HG02610 (cell line): ENCODE results near the gene TMEM238.
"Not testable (repeated sequence)": the region's sequence is repeated elsewhere in the genome, so short reads cannot be mapped to it uniquely, and the experiment has no call there.

Source experiments
- ATAC-seq: cut with Tn5 transposase; IDR thresholded peaks from one replicate; pipeline ENCODE4 v1.9.1; 2021; ENCODE audit warnings: mild to moderate bottlenecking, moderate library complexity; ENCODE audit not compliant: unreplicated experiment

Gene TMEM238, protein sequence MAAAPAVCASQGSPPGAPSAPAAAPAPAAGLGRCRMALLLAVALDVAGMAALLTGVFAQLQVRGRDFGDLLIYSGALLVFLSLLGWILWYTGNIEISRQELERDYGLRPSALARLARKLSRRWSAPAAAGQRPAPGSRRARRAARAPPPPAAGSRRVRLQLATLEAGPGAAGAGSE

DNA sequence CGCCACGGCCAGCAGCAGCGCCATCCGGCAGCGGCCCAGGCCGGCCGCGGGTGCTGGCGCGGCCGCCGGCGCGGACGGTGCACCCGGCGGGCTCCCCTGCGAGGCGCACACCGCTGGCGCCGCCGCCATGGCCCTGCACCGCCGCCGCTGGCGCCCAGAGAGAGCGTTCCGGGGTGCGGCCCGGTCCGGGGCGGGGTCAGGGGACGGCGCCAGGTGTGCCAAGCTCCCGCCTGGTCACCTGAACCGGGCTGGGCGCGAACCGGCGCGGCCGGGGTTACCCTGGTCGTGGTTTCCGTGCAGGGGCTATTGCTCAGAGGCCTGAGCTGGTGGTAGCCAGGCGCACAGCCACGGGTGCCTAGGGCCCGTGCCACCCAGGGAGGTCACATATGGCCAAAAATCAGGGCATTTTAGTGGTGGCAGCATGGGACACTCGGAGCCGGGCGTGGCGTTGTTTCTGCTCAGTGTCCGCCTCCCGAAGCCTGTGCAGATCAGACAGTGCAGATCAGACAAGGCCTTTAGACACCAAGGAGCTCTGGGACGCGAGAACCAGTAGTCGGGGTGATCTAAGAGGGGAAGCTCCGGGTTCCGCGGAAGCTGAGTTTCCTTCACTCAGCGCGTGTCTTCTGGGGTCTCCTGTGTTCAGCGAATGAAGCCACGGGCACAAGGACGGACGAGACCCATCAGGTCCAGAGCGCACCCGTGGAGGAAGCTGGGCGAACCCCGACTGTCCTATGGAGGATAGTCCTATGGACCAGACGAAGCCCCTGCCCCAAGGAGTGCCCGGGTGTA lies at the start of gene TMEM238:
TMEM238 (minus strand) TSS at position 162 of the 789 bp plus-strand sequence; CDS start at position 129, 33 bp downstream.
- ATAC-seq: no peak

DNA sequence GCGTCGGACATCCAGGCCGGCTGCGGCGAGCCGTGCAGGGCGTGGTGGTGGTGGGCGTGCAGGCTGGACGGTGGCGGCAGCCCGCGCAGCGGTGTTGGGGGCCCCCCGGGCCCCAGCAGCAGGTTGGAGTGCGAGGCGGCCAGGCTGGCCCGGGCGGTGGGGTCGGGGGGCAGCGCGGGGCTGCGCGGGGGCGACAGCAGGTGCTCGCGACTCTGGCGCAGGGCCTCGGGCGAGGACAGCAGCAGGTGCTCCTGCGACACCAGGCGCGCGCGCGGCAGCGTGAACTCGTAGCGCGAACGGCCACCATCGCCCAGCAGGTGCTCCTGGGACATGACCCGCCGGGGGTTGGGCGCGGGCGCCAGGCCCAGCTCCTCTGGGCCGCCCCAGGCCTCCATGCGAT lies 49.2 kb upstream of the TMEM238 start:
- ATAC-seq: no peak

DNA sequence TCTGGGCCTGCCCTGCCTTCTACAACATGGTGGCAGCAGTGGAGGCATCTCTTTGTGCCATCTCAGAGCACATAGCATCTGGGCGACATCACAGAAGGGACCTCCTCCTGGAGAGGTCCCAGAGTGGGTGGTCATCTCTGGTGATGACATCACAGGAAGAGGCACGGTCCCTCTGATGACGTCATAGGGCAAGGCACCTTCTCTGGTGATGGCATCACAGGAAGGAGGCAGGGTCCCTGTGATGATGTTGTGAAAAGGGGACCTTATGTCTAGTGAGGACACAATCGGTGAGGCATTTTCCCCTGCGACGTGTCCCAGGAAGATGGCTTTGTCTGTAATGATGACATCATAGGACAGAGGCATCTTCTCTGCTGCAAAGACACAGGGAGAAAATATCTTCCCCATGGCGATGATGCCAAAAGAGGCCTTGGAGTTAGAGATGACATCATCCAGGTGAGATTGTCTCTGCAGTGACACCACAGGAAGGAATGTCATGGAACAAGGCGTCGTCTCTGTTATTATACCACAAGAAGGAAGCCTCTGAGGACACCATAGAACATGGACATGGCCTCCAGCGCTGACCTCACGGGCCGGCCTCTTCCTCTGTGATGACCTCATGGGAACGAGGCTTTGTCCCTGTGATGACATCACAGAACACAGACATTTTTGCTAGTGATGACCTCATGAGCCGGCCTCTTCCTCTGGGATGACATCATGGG lies 48.3 kb upstream of the TMEM238 start:
- no peak for ATAC-seq

DNA sequence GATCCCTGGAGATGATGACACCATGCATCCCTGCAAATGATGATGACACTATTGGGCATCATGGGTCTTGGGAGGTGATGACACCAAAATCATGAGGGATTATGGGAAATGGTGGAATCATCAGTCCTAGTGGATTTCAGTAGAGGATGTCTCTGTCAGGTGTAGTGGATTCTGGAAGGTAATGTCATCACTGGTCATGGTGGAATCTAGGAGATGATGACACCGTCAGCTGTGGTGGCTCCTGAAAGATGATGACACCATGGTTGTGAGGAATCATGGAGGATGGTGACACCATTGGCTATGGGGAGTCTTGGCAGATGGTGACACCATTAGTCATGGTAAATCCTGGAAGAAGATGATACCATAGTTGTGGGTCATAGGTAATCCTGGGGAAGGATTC lies 47.1 kb upstream of the TMEM238 start:
- ATAC-seq: no peak

DNA sequence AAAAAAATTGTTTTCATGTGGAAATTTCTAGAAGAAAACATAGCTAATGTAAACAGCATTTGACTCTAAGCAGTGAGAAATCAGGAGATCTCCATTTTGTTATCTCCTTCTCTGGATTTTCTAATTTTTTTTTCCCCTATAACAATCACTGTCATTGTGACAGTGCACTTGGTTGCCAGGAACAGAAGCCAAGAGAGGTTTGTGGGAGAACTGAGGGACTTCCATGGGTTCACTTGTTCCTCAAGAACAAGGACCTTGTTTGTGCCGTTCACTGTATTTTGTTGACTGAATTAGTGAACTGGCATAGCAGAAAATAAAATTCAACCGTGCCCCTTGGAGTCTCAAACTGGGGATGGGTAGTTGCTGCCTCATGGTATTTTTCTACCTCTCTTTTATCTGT lies 42.0 kb upstream of the TMEM238 start:
- ATAC-seq: no peak

DNA sequence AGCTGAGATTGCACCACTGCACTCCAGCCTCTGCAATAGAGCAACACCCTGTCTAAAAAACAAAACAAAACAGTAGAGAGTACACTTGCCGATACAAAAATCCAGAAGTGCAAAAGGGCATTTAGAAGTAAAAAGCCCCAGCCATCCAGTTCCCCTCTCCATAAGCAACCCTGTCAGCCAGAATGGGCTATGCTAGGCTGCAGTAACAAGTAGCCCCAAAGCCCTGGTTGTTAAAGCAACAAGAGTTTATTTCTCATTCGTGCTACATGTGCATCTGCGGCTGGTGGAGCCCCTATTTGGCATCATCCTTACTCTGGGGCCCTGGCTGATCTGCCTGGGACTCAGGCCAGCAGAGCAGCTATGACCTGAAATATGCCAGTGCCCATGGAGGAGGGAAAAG lies 40.4 kb upstream of the TMEM238 start:
- ATAC-seq: no peak

DNA sequence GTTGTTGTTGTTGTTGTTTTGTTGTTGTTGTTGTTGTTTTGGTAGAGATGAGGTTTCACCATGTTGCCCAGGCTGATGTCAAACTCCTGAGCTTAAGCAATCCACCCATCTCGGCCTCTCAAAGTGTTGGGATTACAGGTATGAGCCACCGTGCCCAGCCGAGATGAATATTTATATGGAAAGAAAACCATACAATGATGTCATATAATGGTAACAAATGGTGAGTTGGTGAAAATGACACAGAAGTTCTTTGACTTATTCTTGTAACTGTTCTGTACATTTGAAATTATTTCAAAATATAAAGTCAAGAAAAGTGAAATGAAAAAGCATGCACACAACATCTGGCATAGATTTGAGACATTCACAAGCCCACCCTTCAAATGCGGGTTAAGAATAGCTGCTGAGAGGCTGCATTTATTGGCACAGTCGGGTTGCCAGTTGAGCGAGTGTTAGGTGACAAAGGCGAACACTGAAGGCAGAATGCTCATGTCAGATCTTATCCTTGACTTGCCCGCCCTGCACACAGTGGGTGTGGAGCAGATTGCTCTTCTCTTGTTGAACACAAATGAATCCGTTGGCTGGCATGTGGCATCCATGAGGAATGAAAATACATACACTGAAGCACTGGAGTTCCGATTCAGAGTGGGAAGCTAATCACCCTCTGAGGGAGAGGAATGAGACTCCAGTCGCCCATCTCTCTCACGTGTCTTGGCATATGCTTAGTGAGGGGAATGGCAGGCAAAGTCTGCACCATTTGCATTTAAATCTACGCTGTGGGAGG lies 39.3 kb upstream of the TMEM238 start:
- ATAC-seq: no peak

DNA sequence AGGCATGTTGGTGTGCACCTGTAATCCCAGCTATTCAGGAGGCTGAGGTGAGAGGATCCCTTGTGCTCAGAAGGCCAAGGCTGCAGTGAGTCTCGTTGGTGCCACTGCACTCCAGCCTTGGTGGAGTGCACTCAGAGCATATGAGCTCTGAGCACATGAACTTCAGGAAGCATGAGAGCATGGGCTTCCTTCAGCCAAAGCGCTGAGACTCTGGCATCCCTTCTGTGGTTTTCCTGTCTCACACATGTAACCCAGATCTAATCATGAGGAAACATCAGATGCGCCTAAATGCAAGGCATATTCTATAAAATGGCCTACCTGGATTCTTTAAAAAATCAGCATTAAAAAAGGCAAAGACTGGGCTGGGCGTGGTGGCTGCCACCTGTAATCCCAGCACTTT lies 37.2 kb upstream of the TMEM238 start:
- not testable (repeated sequence) for ATAC-seq

DNA sequence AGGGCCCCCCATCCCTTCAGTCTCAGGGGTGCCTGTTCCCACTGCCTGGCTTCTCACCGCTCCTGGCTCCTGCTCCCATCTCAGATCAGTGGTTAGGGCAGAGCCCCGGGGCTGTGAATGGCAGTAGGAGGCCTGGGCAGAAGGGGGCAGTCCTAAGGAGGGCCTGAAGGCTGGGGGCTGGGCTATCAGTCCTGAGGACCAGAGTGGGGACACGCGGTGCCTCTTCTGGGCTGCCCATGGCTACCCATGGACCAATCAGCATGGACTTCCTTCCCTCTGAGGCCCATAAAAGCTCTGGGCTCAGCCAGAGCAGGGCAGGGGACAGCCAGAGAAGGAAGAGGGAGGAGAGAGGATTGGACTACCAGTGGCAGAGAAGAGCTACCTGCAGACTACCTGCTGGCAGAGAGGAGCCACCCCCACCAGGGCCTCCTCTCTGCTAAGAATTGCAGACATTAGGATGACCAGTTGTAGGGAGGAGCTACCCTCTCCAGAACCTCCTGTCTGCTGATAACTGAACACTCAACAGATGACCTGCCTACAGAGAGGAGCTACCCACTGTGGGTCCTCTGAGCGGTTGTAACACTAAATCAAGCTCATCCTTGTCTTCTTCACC lies 35.6 kb upstream of the TMEM238 start:
- ATAC-seq: no peak

DNA sequence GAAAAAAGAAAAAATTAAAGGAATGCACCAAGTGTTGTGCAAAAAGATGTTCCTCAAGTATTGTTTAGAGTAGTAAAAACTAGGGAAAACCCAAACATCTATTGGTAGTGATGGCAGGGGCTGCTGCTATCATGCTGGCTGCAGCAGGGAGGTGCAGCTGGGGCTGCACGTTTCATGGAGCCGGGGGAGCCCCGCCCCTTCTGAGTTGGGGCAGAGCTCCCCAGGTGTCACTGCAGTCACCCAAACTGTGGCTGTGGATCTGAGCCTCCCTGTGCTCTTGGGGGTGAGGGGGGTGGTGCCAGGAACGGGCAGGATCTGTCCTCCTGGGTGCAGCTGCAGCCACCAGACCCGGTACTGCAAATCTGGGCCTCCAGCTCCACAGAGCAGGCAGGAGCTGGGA lies 35.0 kb upstream of the TMEM238 start:
- no peak for ATAC-seq

DNA sequence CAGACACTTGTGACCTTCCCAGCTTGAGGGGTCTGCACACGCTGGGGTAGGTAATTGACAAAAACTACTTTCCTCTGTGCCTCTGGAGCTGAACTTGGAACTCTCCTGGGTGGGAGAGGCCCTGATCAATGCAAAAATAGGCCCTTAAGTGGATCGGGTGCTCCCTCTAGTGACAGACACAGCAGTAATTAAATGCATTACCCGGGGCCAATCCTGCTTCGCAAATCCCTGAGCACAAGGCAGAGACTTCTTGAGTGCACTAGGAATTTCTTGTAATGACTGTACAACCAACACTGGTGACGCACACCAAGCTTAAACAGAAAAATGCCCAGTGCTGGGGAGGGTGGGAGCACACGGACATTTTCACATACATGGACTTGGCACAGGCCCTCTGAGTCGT lies 34.1 kb upstream of the TMEM238 start:
- ATAC-seq: no peak

DNA sequence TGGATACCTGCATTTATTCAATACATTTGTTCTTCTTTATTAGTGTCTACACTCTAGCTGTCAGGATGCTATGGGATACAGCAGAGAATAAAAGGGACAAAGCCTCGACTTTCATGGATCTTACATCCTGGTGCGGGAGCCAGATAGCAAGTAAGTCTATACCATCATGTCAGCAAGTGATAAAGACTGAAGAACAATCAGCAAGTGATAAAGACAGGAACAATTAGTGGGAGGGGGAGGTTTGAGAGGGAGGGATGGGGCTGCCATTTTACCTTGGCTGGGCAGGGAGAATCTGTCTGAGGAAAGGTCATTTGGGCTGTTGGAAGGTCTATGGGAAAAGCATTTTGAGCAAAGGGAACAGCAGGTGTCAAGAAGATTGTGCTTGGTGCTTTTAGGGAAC lies 26.1 kb upstream of the TMEM238 start:
- no peak for ATAC-seq

DNA sequence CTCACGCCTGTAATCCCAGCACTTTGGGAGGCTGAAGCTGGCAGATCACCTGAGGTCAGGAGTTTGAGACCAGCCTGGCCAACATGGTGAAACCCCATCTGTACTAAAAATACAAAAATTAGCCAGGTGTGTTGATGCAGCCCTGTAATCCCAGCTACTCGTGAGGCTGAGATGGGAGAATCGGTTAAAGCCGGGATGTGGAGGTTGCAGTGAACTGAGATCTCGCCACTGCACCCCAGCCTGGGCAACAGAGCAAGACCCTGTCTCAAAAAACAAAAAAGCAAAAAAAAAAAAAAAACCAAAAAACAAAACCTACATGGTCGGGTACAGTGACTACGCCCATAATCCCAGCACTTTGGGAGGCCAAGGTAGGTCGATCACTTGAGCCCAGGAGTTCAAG lies 25.1 kb upstream of the TMEM238 start:
- ATAC-seq: not testable (repeated sequence)

DNA sequence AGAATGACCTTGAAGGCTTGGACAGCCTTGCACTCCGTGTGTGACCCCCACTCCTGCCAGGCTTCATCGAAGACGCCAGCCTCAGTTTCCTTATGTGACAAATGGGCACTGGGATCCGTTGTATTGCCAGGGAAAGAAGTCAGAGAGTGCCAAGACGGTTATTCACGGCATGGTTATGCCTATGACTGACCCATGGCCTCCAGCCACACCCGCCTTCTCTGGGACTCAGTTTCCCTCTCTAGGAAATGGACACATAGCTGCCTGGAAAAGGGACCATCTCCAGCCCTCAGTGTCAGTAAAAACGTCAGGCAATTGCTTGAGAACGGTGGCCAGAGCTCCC lies 24.4 kb upstream of the TMEM238 start:
- no peak for ATAC-seq

DNA sequence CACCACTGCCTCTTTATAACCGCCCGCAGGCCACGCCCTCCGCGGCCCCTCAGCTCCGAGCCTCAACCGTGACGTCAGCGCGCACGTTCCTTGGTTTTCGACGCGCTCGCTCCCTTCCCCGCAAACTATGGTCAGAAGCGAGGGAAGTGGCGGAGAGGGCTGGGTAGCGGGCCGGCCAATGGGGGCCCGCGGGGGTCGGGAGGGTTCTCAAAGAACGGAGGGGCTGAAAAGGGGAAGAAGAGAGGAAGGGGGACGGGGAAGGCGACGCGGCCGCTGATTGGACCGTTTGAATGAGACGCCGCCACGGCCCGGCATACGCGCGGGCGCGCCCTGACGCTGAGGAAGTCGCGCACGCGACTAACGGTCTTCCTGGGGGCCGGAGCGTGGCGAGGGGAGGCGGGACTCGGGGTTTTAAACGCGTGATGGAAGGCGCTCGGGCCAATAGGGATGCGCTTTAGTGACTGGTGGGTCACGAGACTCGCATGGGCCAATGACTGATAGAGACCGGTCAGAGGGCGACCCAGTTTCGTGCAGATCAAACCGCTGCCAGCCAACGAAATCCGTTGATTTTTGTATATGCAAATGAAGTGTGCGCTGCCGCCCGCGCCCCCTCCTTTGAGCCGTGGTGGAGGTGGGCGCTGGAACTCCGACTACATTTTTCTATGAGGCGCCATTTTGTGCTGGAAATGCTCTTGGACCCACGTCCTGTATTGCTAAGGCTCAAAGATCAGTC lies 23.9 kb upstream of the TMEM238 start:
- peak; percentile 88 for ATAC-seq

DNA sequence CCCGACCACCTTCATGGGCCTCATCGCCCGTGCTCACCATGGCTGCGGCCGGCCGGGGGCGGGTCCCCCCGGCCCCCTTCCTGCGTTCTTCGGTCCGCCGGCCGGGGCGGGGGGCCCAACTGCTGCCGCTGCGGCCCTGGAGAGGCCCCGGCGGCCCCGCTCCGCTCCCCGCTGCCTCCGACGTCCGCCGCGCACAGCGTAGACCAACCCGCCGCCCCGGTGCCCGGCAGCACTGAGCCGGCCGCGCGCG lies 23.4 kb upstream of the TMEM238 start, which contains the start of gene UBE2S:
UBE2S (minus strand) TSS at position 239 of the 250 bp plus-strand sequence; CDS start at position 40, 199 bp downstream.
- peak; percentile 9 for ATAC-seq

DNA sequence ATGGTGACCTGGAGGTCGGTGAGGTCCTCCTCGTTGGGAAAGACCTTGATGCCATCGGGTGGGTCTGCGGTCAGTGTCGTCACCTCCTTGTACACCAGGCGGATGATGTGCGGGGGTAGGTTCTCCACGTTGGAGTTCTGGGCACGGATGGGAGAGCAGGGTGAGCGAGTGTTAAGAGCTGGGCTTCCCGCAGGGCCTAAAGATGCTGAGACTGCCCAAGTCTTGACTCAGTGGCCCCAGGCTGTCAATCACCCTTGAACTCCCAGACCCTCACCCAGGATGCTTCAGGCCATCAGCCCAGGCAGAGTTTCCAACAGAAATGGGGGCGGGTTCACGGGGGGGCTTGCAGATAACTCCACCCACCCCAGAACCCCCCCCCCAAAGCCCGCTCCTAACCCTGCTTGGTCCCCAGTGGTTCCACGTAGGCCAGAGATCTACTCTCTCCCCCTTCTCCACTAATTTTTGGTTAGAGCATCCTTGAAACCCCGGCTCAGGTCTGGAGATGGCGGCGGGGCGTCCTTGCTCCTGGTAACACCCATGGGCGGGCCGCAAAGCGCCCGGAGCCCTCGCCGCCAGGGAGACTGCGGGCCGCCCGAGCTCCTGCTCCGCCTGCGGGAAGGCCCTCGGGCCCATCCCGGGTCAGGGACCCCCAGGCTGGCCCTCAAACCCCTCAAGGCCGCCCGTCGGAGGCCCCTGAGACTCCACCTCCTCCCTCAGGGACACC lies 22.9 kb upstream of the TMEM238 start:
- ATAC-seq: peak; percentile 1

DNA sequence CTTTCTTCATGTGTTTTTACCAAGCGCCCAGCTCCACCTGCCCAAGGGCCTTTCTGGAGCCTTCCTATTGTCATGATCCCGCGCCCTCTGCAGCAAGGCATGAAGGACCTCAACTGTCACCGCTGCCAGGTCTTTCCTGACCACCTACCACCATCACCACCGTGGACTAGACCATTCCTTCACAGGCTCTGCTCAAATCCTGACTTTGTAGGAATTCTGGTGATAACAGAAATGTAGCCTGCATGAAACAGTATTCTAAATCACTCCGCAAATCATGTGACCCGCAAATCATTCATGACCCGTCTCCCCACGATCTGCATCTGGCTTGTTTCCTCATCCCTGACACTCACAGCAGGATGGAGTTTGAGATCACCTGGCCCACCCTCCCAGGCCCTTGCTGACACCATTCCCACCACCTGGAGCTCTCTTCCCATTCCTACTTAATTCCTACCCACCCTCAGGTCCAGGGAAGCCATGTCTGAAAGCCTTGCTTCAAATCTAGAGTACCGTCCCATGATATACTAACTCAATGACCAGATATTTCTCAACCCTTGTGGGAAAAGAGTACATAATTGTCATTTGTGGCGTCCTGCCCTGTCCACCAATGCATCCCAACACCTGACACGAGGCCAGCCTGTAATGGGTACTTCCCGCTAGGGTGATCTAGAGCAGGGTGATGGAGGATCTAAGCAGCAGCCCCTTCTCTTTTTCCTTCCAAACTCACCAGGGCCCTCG lies 22.2 kb upstream of the TMEM238 start:
- no peak for ATAC-seq

DNA sequence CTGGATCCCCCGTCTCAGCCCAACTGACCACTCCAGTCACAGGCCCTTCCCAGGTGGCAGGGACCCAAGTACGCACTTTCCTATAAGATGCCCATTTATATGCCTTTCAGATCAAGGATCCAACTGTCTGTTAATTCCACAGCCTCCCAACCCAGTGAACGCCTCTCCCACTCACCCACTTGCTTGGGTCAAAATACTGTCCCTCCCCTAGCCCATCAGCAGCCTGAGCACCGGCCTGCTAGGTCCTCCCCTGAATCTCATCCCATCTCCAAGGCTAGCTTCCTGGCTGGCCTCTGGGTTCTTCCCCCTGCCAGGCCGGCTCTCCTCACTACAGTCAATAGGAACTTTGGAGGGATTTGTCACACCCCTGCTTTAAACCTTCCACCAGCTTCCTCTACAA lies 21.5 kb upstream of the TMEM238 start:
- no peak for ATAC-seq
